ENCODE data around the gene RUNDC3A.

DNA sequence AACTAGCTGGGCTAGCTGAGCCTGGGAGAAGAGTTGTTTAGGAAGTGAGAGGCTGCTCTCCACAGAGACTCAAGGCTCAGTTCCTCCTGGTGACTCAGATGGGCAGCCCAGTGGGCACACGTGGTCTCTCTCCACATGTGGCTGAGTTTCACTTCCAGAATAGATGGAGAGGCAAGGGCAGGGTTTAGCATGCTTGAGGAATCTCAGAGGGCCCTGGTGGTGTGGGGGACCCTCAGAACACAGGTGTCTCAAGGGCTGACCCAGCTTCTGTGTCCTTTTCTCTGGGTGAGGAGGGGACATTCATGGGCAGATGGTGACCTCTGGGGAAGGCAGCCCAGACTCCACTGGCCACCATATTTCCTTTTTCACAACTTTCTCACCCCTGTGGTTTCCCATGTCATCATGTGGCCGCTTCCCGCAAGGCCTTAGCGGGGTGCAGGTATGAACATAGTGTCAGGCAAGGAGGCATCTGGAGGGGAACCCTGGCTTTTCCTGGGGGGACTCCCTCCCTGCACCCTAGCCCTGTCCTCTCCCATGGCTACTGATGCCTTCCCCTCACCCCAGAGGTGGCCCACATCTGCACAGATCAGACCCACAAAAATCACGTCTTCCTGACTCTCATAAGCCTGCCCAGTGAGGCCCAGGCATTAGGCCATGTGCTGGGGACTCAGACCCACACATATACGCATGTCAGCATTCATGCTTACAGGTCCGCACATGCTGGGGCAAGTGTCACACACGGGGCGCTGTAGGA, 40.0 kb downstream of the RUNDC3A start:
- TF ChIP-seq, protein P1, sequence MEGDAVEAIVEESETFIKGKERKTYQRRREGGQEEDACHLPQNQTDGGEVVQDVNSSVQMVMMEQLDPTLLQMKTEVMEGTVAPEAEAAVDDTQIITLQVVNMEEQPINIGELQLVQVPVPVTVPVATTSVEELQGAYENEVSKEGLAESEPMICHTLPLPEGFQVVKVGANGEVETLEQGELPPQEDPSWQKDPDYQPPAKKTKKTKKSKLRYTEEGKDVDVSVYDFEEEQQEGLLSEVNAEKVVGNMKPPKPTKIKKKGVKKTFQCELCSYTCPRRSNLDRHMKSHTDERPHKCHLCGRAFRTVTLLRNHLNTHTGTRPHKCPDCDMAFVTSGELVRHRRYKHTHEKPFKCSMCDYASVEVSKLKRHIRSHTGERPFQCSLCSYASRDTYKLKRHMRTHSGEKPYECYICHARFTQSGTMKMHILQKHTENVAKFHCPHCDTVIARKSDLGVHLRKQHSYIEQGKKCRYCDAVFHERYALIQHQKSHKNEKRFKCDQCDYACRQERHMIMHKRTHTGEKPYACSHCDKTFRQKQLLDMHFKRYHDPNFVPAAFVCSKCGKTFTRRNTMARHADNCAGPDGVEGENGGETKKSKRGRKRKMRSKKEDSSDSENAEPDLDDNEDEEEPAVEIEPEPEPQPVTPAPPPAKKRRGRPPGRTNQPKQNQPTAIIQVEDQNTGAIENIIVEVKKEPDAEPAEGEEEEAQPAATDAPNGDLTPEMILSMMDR (IDR thresholded peaks at IDR 0.05): no peak
- TF ChIP-seq POLR2A (IDR thresholded peaks at IDR 0.05): no peak

All from thyroid gland (tissue), 4 donors.